Measurements from ENCODE around the gene ARPC1B. TPM values are rescaled to one million over a fixed set of nuclear protein-coding genes. Genes with fewer than 3 reads are reported as not detected.

ARPC1B gene
- total RNA-seq, 1 donor from 2014 or later: 124 TPM

- peaks cover 7% of the 10 kb centered on the region for H3K27me3 Mint-ChIP-seq (ENCODE audit: unreplicated experiment)
- no peak overlapping the region for H3K4me3 Mint-ChIP-seq (ENCODE audit: unreplicated experiment)
- DNase-seq (ENCODE audit: low spot score): no peak
- no peak overlapping the region for H3K27ac Mint-ChIP-seq (ENCODE audit: unreplicated experiment)
- H3K4me1 Mint-ChIP-seq (ENCODE audit: unreplicated experiment): no peaks in the 10 kb centered on the region
- peaks cover 15% of the 10 kb centered on the region for H3K36me3 Mint-ChIP-seq (ENCODE audit: low read depth, unreplicated experiment)
- TF ChIP-seq CTCF (IDR thresholded peaks at IDR 0.05; ENCODE audit: unreplicated experiment): no peak
- no peaks in the 10 kb centered on the region for H3K9me3 Mint-ChIP-seq (ENCODE audit: unreplicated experiment)
These were observed 4.7 kb upstream of the ARPC1B start for GRCh38 chr7:99369767-99370391.

DNA sequence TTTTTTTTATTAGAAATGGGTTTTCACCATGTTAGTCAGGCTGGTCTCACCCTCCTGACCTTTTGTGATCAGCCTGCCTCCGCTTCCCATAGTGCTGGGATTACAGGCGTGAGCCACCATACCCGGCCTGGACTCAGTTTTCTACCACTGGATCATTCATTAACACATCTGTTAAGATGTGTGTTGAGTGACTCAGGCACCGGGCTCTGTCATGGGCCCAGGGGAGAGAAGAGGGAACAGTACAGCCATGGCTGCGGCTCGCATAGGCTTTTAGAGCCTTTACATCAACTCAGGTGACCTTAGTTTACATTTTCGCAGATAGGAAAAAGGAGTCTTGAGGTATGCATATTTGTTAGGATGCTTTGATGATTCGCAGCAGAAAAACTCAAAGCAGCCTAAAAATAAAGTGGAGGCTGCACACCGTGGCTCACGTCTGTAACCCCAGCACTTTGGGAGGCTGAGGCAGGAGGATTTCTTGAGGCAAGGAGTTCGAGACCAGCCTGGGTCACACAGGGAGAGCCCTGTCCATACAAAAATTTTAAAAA lies 3.1 kb upstream of the ARPC1B start:
- no peaks in the 10 kb centered on the region for H3K4me1 Mint-ChIP-seq (ENCODE audit: unreplicated experiment)
- H3K27ac Mint-ChIP-seq (ENCODE audit: unreplicated experiment): no peak overlapping the region
- peaks cover 8% of the 10 kb centered on the region for H3K36me3 Mint-ChIP-seq (ENCODE audit: low read depth, unreplicated experiment)
- H3K4me3 Mint-ChIP-seq (ENCODE audit: unreplicated experiment): no peak overlapping the region
- DNase-seq (ENCODE audit: low spot score): no peak
- no peaks in the 10 kb centered on the region for H3K9me3 Mint-ChIP-seq (ENCODE audit: unreplicated experiment)
- peaks cover 7% of the 10 kb centered on the region for H3K27me3 Mint-ChIP-seq (ENCODE audit: unreplicated experiment)
- TF ChIP-seq CTCF (IDR thresholded peaks at IDR 0.05; ENCODE audit: unreplicated experiment): no peak

GRCh38 chr7:99372275-99373090 lies 2.0 kb upstream of the ARPC1B start:
- peaks cover 7% of the 10 kb centered on the region for H3K27me3 Mint-ChIP-seq (ENCODE audit: unreplicated experiment)
- H3K36me3 Mint-ChIP-seq (ENCODE audit: low read depth, unreplicated experiment): no peaks in the 10 kb centered on the region
- no peak for DNase-seq (ENCODE audit: low spot score)
- no peak overlapping the region for H3K27ac Mint-ChIP-seq (ENCODE audit: unreplicated experiment)
- no peak for TF ChIP-seq CTCF (IDR thresholded peaks at IDR 0.05; ENCODE audit: unreplicated experiment)
- H3K4me3 Mint-ChIP-seq (ENCODE audit: unreplicated experiment): peak overlapping the region; percentile 87
- no peaks in the 10 kb centered on the region for H3K4me1 Mint-ChIP-seq (ENCODE audit: unreplicated experiment)
- no peaks in the 10 kb centered on the region for H3K9me3 Mint-ChIP-seq (ENCODE audit: unreplicated experiment)

DNA sequence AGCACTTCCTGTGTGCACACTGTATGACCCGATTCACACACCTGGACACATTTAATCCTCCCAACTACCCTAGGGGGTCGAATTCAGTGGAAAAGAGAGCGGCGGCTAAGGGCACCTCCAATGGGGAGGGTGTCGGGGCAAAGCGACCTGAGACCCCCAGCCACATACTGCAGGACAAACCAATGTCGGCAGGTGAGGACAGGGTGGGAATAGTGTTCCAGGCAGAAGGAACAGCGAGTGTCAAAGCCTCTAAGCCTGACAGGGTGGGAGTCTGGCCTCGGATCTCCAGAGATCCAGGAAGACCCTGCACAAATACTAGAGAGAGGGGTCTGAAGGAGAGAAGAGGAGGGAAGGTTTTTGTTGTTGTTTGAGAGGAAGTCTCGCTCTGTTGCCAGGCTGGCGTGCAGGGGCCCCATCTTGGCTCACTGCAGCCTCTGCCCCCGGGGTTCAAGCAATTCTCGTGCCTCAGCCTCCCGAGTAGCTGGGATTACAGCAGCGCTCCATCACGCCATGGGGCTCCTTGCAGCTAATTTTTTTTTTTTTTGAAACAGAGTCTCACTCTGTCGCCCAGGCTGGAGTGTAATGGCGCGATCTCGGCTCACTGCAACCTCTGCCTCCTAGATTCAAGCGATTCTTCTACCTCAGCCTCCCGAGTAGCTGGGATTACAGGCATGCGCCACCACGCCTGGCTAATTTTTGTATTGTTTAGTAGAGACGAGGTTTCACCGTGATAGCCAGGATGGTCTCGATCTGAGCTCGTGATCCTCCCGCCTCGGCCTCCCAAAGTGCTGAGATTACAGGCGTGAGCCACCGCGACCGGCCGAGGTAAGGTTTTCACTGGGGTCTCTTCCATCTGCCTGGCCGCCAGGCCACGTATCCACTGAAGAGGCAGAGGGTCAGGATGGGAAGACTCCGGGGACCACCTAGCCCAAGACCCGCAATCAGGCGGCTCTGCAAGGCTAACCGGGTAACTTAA lies 1.2 kb upstream of the ARPC1B start:
- Mint-ChIP-seq H3K9me3 (ENCODE audit: unreplicated experiment) (no peaks in the 10 kb centered on the region), H3K27ac (ENCODE audit: unreplicated experiment) (no peak overlapping the region), H3K4me1 (ENCODE audit: unreplicated experiment) (no peaks in the 10 kb centered on the region), H3K36me3 (ENCODE audit: low read depth, unreplicated experiment) (no peaks in the 10 kb centered on the region), H3K27me3 (ENCODE audit: unreplicated experiment) (peaks cover 7% of the 10 kb centered on the region), H3K4me3 (ENCODE audit: unreplicated experiment) (peak overlapping the region; percentile 88)
- TF ChIP-seq CTCF (IDR thresholded peaks at IDR 0.05; ENCODE audit: unreplicated experiment): no peak
- DNase-seq (ENCODE audit: low spot score): no peak
